Posterior cingulate gyrus (tissue), 11 donors: ENCODE measurements around the gene MPPED1.

Source experiments
- DNase-seq, 10 donors: peaks; one replicate each; pipeline versions ENCODE4 v3.0.0 to v3.0.0-alpha.2; 2020 to 2021; ENCODE audit warnings: mixed read lengths in 3 of 10
- intact Hi-C: fragments of 100-400 bp; cut with DNase I; formaldehyde crosslinking; loops from one replicate; pipeline ENCODE4 v1.15.1; 2023

MPPED1 gene

GRCh38 chr22:43407591-43407990 is 4.2 kb upstream of the MPPED1 start:
- intact Hi-C loops = no loop called here
- DNase-seq = peak in 3 of 10 donors; percentile 24 to 77 (median 53)

- peak in 2 of 10 donors; percentile 0 to 2 for DNase-seq
- intact Hi-C loops = no loop called here
Observed at GRCh38 chr22:43408009-43408408, 3.8 kb upstream of the MPPED1 start.

DNA sequence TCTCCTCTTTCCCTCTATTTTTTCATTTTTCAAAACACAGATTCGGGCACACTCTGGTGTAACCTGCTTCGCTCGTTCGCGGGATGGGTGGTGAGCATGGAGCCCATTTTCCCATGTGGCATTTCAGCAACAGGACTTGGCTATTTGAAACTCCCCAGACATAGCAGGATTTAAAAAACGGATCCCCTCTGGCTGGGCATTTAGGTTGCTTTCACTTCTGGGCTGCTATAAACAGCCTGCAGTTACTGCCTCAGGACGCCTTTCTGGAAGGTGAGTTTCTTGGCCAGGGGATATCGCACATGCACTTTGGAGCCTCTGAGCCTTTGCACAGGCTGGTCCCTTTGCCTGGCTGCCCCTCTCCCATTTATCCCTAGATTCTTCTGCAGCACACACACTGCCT is 2.8 kb upstream of the MPPED1 start:
- peak in 3 of 10 donors; percentile 7 to 35 (median 7) for DNase-seq
- intact Hi-C loops = no loop called here

GRCh38 chr22:43409800-43410199 is 2.0 kb upstream of the MPPED1 start:
- DNase-seq = peak in 4 of 10 donors; percentile 22 to 57 (median 38)
- intact Hi-C loops = loop anchor here (10.0 kb wide), 1 partner anchor 415 kb away; no protein-coding TSS in a partner anchor

DNA sequence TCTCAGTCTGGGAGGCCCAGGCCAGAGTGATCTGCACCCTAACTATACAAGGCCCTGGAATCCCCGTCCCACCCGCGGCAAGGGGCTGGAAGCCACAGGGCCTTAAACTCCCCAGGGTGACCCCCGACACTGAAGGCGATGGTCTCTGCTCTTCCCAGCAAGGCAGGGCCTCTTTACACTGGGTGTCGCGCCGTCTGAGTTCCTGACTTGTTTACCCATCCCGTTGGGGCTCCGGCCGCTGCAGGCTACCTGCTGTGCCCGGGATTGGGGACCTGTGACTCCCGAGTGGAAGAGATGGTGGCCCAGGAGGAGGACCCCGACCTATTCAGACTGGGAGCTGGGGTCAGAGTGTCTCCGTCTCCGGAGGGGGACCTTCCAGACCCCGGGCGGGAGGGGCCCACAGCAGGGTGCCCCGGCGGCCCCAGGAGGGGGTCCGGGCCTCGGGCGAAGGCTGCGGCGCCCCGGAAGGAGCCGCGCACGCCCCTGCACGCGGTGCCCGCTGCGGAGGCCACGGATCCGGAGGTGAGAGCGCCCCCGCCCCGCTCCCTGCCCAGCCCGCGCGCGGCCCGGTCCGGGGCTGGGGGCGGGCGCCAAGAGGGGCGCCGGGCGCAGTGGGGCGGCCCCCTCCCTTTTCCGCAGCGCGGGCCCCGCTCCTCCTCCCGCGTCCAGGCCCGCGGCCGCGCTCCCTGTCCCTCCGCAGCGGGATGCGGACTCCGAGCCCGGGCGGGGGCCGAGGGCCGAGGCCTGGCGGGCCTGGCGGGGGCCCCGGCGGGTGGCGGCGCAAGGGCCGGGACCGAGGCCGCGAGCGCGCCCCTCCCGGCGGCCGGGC is 560 bp upstream of the MPPED1 start:
- intact Hi-C loops = loop anchor here (10.0 kb wide), 1 partner anchor 414 kb away; no protein-coding TSS in a partner anchor
- DNase-seq = peak in 4 of 10 donors; percentile 26 to 84 (median 72)

- DNase-seq = peak in 3 of 10 donors; percentile 75 to 87 (median 85)
- intact Hi-C loops = loop anchor here (10.0 kb wide), 1 partner anchor 412 kb away; no protein-coding TSS in a partner anchor
Observed at GRCh38 chr22:43412808-43413795, 1.3 kb downstream of the MPPED1 start.

DNA sequence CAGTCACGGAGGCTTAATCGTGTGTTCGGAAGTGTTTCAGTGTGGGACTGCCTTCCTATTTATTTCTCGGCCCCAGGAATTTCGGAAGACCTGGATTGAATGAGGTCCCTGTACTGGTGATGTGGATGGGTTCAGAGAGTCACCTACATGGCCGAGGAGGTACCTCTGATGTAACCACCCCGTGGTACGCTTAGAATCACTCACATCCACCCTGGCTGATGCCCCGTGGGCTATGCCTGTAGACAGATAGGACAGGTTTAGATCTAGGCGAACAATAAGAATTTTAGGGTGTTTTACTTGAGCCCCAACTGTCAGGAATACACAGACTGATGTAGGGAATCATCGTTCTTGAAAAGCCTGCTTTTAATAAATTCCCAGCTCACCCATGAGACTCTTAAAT is 2.0 kb downstream of the MPPED1 start:
- intact Hi-C loops = loop anchor here (10.0 kb wide), 1 partner anchor 411 kb away; no protein-coding TSS in a partner anchor
- peak in 3 of 10 donors; percentile 43 to 72 (median 57) for DNase-seq

GRCh38 chr22:43415681-43416080 is 3.9 kb downstream of the MPPED1 start:
- intact Hi-C loops = loop anchor here (10.0 kb wide), 1 partner anchor 409 kb away; no protein-coding TSS in a partner anchor
- DNase-seq = peak in 2 of 10 donors; percentile 28 to 31

- intact Hi-C loops = loop anchor here (10.0 kb wide), 1 partner anchor 407 kb away; no protein-coding TSS in a partner anchor
- peak in 2 of 10 donors; percentile 64 to 83 for DNase-seq
Observed at GRCh38 chr22:43417555-43417954, 5.7 kb downstream of the MPPED1 start.

DNA sequence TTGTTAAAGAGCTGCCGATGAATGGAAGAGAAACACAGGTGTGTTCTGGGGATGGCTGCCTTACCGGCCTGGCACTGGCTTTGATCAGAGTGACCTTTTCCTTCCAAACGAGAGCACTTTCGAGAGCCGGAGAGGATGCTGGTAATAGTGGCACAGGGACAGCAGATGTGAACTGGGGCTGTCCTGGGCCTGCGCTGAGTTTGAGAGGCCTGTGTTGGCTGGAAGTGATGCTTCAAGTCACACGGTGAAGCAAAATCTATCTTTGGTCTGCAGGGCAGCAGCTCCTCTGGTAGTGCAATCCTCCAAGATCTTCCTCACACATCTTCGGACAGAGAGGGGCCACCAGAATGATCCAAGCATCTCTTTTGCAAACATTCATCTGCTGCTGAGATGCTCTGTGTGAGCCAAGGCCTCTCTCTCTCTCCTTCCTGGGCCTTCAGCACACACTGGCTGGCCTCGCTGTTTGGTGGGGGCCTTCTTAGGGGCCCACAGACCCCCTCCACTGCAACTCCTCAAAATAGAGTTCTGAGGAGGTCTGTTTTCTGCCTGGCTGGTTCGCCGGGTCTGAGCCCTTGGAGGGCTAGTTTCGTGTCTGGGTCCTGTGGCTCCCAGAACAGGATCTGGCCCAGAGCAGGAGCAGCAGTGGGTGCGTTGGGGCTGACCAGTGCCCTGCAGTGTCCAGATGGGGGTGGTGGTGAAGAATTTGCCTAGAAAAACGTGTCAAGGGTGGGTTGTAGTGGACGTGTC is 6.4 kb downstream of the MPPED1 start:
- intact Hi-C loops = loop anchor here (10.0 kb wide), 1 partner anchor 407 kb away; no protein-coding TSS in a partner anchor

GRCh38 chr22:43419371-43420080 is 7.7 kb downstream of the MPPED1 start:
- intact Hi-C loops = loop anchor here (10.0 kb wide), 1 partner anchor 405 kb away; no protein-coding TSS in a partner anchor
- peak in 2 of 10 donors; percentile 74 to 82 for DNase-seq

More for the DNA sequence above, 6.4 kb downstream of the MPPED1 start:
- peak in 3 of 10 donors; percentile 59 to 86 (median 80) for DNase-seq

GRCh38 chr22:43421046-43421665 is 9.3 kb downstream of the MPPED1 start:
- intact Hi-C loops = no loop called here
- peak in 3 of 10 donors; percentile 85 to 91 (median 90) for DNase-seq

DNA sequence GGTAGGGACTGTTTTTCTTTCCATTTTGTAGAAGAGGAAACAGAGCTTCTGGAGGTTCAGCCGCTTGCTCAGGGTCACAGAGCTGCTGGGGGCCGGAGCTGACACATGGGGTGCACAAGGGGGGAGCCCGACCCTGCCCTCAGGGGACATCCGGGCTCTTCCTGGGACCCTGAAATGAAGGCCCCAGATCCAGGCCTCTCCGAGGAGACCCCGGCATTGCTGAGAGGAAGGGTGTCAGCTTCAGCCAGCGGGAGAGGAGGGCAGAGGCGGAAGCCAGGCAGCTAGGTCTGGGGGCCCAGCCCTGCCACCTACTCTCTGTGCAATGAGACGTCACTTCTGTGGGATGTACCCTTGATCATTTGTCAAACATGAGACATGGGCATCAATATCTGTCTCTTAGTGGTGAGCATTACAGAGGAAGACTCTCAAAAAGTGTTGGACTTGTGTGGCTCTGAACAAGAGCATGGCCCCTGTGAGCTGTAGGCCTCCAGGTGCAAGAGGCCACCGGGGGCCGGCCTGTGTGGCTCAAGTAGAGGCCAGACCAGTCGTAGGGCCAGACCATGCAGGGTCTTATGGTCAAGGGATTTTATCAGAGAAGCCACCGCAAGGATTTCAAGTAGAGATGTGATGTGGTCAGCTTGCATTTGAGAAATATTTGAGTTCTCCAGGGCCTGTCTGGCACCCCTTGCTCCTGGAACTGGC is 10.3 kb downstream of the MPPED1 start:
- DNase-seq = peak in 3 of 10 donors; percentile 50 to 69 (median 64)
- intact Hi-C loops = no loop called here

DNA sequence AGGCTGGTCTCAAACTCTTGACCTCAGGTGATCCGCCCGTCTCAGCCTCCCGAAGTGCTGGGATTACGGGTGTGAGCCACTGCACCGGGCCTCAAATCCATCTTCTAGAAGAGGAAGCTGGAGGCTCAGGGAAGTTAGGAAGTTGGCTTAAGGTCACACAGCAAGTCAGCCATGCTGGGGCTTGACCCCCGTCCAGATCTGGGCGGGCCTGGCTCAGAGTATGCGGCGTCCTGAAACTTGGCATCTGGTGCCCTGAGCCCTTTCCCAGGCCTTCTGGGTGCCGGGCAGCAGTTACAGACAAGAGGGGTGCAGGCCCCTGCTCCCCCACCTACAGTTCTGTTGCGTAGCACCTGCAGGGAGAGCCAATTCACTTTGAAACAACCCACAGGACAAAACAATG is 11.2 kb downstream of the MPPED1 start:
- intact Hi-C loops = no loop called here

DNA sequence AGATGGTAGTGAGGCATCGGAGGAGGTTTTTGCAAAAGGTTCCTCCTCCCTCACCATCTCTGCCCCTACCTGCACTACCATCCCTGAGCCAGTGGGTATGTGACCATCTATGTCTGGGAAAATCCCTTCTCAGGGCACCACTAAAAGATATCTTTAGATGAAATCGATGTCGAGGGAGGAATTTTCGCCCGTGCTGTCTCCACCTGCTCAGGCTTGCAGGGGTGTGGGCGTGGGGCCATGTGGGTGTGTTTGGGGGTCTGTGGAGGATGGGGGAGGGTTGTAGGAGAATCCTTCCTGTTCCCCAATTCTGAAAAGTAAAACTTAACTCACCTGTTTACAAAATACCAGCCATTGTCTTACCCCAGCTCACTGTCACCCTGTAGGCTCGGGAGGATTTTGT is 12.4 kb downstream of the MPPED1 start:
- intact Hi-C loops = no loop called here
- DNase-seq = peak in 3 of 10 donors; percentile 42 to 61 (median 49)

More for the DNA sequence above, 11.2 kb downstream of the MPPED1 start:
- peak in 3 of 10 donors; percentile 47 to 58 (median 49) for DNase-seq

- DNase-seq = peak in 4 of 10 donors; percentile 34 to 87 (median 83)
Observed at GRCh38 chr22:43424666-43425630, 13.1 kb downstream of the MPPED1 start.

More at GRCh38 chr22:43424666-43425630, 13.1 kb downstream of the MPPED1 start:
- intact Hi-C loops = no loop called here
